Calu3 (cell line): ENCODE measurements around the gene DAP3. TPM values are rescaled to one million over a fixed set of nuclear protein-coding genes. Genes with fewer than 3 reads are reported as not detected.
"Not testable (repeated sequence)": the region's sequence is repeated elsewhere in the genome, so short reads cannot be mapped to it uniquely, and the experiment has no call there.

Source experiments
- BruUV-seq: library from RNA; stranded (reverse); fragments of 400-500 nt; replicated peaks from 2 replicates; lab custom pipeline; 2021; lab: Mats Ljungman, UMichigan
- CTCF ChIA-PET: fragments of 300-600 bp; sonication (Branson Sonifier 250); formaldehyde crosslinking; loops from one replicate; lab custom pipeline; 2022; ENCODE audit warnings: antibody characterized with exemption; lab: Charles Lee
- DNase-seq: peaks from one replicate; pipeline ENCODE4 v3.0.0; 2022
- H3K27ac Mint-ChIP-seq: one replicate; pipeline ENCODE4 v1.8.0; 2022; ENCODE audit warnings: mixed read lengths; ENCODE audit not compliant: unreplicated experiment
- H3K27me3 Mint-ChIP-seq: one replicate; pipeline ENCODE4 v1.8.0; 2022; ENCODE audit warnings: mixed read lengths; ENCODE audit not compliant: unreplicated experiment
- H3K36me3 Mint-ChIP-seq: one replicate; pipeline ENCODE4 v1.8.0; 2022; ENCODE audit warnings: mild to moderate bottlenecking, moderate library complexity, mixed read lengths; ENCODE audit not compliant: insufficient read depth, unreplicated experiment
- H3K4me1 Mint-ChIP-seq: one replicate; pipeline ENCODE4 v1.8.0; 2022; ENCODE audit warnings: mild to moderate bottlenecking, low read depth, mixed read lengths; ENCODE audit not compliant: unreplicated experiment
- H3K4me3 Mint-ChIP-seq: one replicate; pipeline ENCODE4 v1.8.0; 2022; ENCODE audit warnings: mild to moderate bottlenecking, low read depth, moderate library complexity, mixed read lengths; ENCODE audit not compliant: unreplicated experiment
- H3K9me3 Mint-ChIP-seq: one replicate; pipeline ENCODE4 v1.8.0; 2022; ENCODE audit warnings: low read depth, mixed read lengths; ENCODE audit not compliant: unreplicated experiment
- intact Hi-C: fragments of 100-400 bp; cut with micrococcal nuclease; formaldehyde crosslinking; loops from one replicate; pipeline ENCODE4 v1.10.0; 2022; ENCODE audit not compliant: unreplicated experiment
- total RNA-seq: library from RNA; stranded (reverse); gene quantifications from 2 replicates; pipeline ENCODE4 v1.2.3, GENCODE V29; 2022
- TF ChIP-seq, protein P1 (sequence below): fragments of 200-600 bp; IDR thresholded peaks from one replicate; pipeline ENCODE4 v1.8.0; 2022; ENCODE audit warnings: antibody characterized with exemption; ENCODE audit not compliant: unreplicated experiment

DAP3 gene
- total RNA-seq, 1 experiment from 2014 or later = 199 TPM

DNA sequence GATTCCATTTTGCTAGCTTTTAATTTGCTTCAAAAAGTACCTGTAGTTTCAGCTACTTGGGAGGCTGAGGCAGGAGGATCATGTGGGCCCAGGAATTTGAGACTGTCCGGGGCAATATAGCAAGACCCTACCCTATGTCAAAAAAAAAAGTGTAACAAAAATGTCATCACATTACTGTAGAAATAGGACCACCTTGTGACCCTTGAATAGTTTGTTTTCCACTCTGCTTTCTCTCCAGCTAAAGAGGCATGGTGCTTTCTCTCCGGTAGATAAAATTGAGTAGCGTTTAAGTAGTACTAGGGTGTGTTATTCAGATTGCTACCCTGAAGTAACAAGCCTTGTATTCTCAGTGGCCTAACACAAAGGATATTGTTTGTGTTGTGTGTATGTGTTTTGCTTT is 23.7 kb downstream of the DAP3 start:
- H3K27ac Mint-ChIP-seq, BruUV-seq, H3K27me3 Mint-ChIP-seq: not testable (repeated sequence)

DNA sequence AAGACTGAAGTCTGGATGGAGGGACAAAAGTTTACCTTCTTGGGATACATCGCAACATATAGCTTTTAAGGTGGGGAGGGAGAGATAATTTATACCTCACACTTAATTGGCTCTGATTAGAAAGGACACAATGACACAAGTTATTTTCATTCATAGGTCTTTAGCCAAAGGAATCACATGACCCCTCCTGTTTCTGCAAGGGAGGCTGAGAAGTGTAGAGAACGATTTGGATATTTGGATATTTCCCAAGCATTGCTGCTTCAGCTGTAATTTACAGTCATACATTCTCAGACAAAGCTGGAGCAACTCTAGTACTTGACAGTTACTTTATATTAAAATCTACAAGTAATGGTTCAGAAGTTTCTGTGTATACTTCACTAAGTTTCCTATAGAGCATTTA is 24.2 kb downstream of the DAP3 start:
- no TSS peak for BruUV-seq
- no peak for DNase-seq
- Mint-ChIP-seq H3K27me3 (no peaks in the 10 kb centered on the region), H3K9me3 (no peaks in the 10 kb centered on the region), H3K36me3 (peaks cover 49% of the 10 kb centered on the region), H3K27ac (no peak overlapping the region), H3K4me1 (no peaks in the 10 kb centered on the region), H3K4me3 (no peak overlapping the region)
- intact Hi-C loops = no loop called here
- CTCF ChIA-PET = no interaction called here
- TF ChIP-seq, protein P1, sequence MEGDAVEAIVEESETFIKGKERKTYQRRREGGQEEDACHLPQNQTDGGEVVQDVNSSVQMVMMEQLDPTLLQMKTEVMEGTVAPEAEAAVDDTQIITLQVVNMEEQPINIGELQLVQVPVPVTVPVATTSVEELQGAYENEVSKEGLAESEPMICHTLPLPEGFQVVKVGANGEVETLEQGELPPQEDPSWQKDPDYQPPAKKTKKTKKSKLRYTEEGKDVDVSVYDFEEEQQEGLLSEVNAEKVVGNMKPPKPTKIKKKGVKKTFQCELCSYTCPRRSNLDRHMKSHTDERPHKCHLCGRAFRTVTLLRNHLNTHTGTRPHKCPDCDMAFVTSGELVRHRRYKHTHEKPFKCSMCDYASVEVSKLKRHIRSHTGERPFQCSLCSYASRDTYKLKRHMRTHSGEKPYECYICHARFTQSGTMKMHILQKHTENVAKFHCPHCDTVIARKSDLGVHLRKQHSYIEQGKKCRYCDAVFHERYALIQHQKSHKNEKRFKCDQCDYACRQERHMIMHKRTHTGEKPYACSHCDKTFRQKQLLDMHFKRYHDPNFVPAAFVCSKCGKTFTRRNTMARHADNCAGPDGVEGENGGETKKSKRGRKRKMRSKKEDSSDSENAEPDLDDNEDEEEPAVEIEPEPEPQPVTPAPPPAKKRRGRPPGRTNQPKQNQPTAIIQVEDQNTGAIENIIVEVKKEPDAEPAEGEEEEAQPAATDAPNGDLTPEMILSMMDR = no peak

More for the DNA sequence above, 23.7 kb downstream of the DAP3 start:
- H3K4me3 Mint-ChIP-seq, H3K9me3 Mint-ChIP-seq, DNase-seq, H3K4me1 Mint-ChIP-seq, CTCF ChIA-PET, intact Hi-C loops: not testable (repeated sequence)
- peaks cover 46% of the 10 kb centered on the region for H3K36me3 Mint-ChIP-seq
- TF ChIP-seq, protein P1 = peak; percentile 16

DNA sequence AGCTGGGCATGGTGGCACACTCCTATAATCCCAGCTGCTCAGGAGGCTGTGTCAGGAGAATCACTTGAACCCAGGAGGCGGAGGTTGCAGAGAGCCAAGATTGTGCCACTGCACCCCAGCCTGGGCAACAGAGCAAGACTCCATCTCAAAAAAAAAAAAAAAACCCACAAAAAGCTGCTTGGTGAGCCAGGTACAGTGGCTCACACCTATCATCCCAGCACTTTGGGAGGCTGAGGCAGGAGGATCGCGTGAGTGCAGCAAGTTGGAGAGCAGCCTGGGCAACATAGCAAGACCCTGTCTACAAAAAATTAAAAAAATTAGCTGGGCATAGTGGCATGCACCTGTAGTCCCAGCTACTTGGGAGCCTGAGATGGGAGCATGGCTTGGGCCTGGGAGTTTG is 26.2 kb downstream of the DAP3 start:
- H3K27me3 Mint-ChIP-seq, H3K9me3 Mint-ChIP-seq, H3K4me1 Mint-ChIP-seq, intact Hi-C loops, H3K27ac Mint-ChIP-seq, DNase-seq, BruUV-seq, H3K4me3 Mint-ChIP-seq: not testable (repeated sequence)
- peaks cover 47% of the 10 kb centered on the region for H3K36me3 Mint-ChIP-seq
- CTCF ChIA-PET = interaction anchor here (0.5 to 0.6 kb wide), 2 partner anchors 51 to 616 kb away, joined by 3 to 8 read pairs; no protein-coding TSS in a partner anchor

DNA sequence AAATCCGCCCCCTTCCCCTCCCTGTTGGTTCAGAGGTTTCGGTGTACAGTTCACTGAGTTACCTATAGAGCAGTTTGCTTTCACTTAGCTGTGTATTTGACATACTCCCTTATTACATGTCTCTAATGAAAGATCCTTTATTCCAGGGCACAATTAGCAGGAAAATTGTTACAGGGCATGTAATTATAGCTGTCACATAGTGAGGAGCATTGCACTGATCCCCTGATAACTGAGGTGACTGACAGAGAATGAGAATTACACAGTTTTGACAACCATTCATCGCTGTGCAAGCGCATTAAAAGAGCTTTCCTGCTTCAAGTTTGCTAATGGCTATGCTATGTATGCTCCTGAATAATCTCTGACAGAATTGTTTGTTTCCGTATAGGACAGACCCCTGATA is 26.9 kb downstream of the DAP3 start:
- Mint-ChIP-seq H3K4me3 (no peak overlapping the region), H3K36me3 (peaks cover 49% of the 10 kb centered on the region), H3K27ac (no peak overlapping the region), H3K4me1 (no peaks in the 10 kb centered on the region), H3K27me3 (no peaks in the 10 kb centered on the region), H3K9me3 (no peaks in the 10 kb centered on the region)
- intact Hi-C loops = no loop called here
- no TSS peak for BruUV-seq
- TF ChIP-seq, protein P1 = no peak
- no peak for DNase-seq
- CTCF ChIA-PET = interaction anchor here (0.5 to 0.6 kb wide), 2 partner anchors 51 to 384 kb away, joined by 3 to 4 read pairs; no protein-coding TSS in a partner anchor

DNA sequence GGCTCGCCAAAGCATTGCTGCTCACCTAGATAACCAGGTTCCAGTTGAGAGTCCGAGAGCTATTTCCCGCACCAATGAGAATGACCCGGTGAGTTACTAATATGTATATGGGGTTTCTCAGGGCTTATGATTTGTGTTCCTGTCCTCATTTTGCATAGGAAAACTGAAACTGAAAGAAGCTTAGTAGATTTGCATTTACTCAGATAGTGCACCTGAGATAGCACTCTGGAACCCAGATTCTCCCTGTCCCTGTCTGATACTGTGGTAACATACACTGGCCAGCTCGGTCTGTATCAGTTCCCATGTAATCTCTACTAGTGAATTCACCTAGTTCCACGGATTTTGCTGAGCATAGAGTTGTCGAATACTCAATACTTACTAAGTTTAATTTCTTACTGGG is 28.1 kb downstream of the DAP3 start:
- CTCF ChIA-PET = interaction anchor here (0.5 kb wide), 1 partner anchor 466 kb away, joined by 3 read pairs; no protein-coding TSS in a partner anchor

DNA sequence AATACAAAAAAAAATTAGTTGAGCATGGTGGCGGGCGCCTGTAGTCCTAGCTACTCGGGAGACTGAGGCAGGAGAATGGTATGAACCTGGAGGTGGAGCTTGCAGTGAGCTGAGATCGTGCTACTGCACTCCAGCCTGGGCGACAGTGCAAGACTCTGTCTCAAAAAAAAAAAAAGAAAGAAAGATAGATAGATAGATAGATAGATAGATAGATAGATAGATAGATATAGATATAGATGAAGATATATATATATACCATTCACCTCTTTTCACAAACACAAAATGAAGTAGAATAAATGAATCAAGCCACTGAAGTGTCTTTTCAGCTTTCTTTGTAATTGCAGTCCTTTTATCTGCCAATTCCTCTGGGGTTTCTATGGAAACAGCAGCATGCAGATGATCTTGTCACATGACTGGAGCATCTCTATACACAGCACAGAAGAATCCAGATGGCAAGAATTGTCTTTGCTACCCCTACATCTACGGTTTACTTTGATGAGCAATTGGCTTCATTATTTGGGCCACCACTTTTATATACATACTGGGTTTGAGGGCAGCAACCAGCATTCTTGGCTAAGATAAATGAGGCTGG is 29.7 kb downstream of the DAP3 start:
- H3K36me3 Mint-ChIP-seq = peaks cover 54% of the 10 kb centered on the region
- not testable (repeated sequence) for H3K4me1 Mint-ChIP-seq

More for the DNA sequence above, 28.1 kb downstream of the DAP3 start:
- Mint-ChIP-seq H3K36me3 (peaks cover 51% of the 10 kb centered on the region), H3K27me3 (no peaks in the 10 kb centered on the region), H3K9me3 (no peaks in the 10 kb centered on the region), H3K27ac (no peak overlapping the region), H3K4me1 (no peaks in the 10 kb centered on the region), H3K4me3 (no peak overlapping the region)
- DNase-seq = no peak
- no TSS peak for BruUV-seq
- intact Hi-C loops = no loop called here
- TF ChIP-seq, protein P1 = no peak

More for the DNA sequence above, 29.7 kb downstream of the DAP3 start:
- H3K27ac Mint-ChIP-seq, intact Hi-C loops, H3K4me3 Mint-ChIP-seq, BruUV-seq, H3K9me3 Mint-ChIP-seq, H3K27me3 Mint-ChIP-seq, DNase-seq: not testable (repeated sequence)
- CTCF ChIA-PET = interaction anchor here (0.7 kb wide), 1 partner anchor 46 kb away, joined by 3 read pairs; no protein-coding TSS in a partner anchor
